SKM-1 treated with dmso at 0.1 percent for 144 hours (cell line): ENCODE results near the gene HOTAIR.

ENCODE experiments used
- DNase-seq: peaks from one replicate; lab custom pipeline; 2025; ENCODE audit not compliant: unreplicated experiment; lab: John Stamatoyannopoulos, UW

The HOTAIR gene

DNA sequence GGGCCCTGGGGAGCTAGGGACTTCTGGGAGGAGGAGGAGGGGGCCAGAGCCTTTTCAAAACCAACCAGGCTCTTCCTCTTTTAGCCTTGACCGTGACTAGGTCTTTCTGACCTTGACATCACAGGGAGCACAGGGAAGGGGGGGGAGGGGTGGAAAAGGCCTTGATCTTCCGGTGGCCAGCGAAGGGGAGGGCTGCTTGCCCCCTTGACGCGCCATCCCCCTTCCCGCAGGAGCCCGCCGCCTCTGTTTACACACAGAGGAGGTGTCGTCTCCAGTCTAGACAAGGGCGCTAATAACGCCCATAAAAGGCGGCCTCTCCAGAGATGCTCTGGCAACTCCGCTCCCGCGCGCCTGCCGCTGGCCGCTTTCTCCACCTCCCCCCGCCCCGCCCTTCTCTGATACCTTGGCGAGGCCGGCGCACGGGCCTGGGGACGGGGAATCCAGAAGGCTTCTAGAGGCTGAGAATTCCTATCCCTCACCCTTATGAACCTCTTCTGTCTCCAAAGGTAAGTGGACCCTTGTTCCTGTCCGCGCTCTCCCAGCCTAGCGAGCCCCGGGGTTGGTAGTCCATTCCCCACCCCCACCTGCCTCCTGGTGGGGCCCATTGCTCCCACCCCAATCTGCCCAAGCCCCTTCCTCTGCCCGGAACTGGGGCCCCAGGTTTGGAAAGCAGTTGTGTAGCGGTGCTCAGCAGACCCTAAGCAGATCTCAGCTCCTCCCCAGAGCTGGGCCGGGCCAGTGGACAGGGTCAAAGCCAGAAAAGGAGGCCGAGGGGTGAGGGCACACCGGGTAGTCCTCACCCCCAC, 24.9 kb downstream of the HOTAIR start:
- no peak for DNase-seq

DNA sequence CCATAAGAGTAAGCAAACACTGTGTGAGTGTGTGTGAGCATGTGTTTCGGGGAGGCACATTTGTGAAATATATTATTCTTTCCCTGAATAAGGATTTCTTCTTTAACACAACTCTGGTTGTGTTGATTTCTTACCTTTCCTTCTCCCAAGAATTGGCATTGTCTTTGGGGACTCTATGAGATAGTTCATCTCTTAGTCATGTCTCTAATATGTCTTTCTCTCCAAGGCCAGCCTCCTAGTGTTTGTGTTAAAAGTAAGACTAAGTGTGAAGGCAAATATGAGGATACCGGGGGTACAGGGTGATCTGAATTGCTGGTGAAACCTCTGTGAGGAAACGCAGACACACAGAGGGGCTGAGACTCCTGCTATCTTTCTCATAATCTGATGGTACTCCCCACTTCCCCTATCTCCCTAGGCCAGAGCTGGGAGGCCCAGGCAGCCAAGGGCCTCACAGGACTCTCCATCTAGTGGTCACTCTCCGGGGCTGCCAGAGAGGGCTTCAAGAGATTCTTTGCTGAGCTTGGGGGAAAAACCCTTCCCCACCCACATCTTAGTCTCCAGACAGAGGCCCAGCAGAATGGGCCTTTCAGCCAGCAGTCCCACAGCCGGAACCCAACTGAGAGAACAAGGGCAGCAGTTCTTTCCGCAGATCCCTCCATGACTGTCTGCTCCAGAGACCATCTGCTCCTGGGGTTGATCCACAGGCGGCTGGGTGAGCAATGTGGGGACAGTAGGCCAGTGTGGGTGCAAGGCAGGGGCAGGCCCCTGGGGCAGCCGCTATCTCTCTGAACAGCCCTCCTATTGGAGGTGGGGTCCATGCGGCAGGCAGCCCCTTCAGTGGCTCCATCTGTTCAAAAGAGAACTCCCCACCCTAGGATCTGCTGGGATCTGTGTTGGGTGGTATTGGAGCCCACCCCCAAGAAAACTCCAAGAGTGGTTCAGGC, 25.8 kb downstream of the HOTAIR start:
- no peak for DNase-seq

DNA sequence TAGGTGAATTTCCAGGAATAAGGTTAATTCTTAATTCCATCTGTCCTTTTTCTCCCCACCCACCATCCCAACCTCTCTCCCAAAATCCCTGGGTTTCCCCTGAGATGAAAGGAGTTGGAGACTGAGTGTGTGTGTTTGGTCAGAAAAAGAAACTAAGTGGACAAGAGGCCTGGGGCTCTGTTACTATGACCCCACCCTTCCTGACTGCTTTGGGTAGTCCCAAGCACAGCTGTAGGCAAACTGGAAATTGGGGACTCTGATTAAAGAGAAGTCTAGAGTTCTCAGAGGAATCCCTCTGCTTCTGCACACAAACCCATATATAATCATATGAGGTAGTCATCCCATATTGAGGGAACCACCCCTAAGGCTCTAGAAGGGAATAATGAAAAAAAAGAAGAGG, 27.0 kb downstream of the HOTAIR start:
- no peak for DNase-seq

DNA sequence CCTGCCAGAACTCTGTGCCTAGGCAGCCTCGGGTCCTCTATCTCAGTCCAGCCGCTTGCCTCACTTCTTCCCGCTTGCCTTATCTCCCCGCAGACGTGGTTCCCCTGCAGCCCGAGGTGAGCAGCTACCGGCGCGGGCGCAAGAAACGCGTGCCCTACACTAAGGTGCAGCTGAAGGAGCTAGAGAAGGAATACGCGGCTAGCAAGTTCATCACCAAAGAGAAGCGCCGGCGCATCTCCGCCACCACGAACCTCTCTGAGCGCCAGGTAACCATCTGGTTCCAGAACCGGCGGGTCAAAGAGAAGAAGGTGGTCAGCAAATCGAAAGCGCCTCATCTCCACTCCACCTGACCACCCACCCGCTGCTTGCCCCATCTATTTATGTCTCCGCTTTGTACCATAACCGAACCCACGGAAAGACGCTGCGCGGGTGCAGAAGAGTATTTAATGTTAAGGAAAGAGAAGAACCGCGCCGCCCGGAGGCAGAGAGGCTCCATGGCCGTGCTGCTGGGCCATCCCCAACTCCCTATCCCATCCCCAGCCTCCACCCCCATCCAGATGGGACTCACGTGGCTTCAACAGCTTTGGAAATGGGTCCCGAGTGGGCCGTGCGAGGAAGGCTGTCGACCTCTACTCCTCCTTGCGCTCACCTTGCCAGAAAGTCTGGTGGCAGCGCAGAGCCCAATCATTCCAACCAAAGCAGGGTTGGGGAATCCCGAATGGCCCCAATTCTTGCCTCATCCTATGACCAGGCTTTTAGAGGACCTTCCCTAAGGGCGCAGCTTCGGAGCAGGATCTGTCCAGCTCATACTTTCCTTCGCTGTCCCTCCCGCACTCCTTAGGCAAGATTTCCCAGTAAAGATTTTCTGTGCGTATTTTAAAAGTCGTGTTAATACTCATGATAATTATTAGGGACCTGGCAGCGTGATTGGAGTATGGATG, 29.6 kb downstream of the HOTAIR start:
- DNase-seq, result no peak

DNA sequence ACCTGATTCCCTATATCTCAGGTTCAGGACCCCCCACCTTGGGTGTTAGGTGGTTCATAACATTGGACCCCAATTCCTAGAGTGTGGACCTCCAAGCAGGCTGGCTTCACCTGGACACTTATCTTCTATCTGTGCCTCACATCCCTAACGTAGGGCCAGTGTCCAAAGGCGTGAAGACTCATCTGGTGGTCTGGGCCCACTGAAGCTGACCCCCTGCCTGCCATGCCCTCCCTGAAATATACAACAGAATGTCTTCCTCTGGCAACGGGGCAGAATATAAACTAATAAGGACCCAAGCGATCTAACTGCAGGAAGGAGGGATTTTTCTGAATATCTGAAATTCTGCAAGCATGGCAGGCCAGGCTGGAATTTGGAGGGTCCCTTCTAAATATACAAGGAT, 30.5 kb downstream of the HOTAIR start:
- DNase-seq, result no peak

DNA sequence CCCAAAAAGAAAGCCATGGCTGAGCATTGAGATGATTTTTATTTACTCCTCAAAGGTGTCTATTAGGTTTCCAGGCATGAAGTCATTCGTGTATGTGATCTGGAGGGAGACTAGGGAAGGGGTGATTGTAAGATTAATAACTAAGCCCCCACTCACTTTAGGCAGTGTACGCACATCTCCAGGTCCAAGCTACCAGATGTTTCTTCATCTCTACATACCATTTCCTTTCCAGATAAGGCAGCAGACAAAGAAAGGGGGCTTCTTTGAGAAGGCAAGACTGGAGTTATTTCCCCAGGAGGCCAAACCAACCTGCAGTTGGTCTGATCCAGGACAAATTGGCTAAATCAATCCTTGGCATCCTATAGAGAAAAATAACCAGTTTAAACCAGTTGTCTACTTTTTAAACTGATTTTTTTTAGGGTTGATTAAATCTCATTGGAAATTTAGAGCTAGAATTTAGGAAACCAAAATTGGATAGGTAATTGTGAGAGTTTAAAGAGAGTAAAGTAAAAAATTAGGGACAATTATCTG, 32.2 kb downstream of the HOTAIR start:
- DNase-seq, result no peak

DNA sequence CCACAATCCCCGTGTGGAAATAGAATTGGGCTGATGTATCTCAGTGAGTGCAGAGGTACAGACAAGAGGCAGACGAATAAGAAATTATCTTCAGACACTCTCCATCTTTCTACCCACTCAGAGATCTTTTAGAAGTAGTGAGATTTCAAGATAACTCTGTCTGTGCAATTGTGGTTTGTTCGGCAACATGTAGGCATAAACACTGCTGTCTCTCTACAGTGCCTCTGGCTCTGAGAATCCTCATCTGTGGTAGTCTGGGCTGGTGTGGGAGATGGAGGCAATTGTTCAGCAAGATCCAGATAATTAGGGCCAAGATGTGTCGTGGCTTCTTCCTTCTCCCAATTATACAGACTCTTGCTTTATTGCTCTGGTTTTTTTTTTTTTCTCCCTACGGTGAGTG, 33.0 kb downstream of the HOTAIR start:
- DNase-seq, result no peak

DNA sequence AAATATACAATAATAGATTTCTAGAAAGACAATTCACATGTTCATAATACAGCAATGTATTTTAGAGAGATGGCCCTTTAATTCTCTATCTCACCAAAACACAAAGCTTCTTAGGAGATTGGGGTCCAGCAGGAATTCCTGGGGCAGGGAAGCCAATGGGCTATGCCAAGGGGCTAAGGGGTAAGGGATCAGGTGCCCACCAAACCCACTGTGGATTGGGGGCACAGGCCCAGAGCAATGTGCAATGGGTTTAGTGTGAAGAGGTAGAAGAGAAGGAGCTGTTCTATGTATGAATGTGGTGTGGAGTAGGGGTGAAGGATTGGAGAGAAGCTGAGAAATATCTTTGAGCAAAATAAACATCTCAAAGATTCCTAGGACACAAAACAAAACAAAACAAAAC, 33.6 kb downstream of the HOTAIR start:
- no peak for DNase-seq

DNA sequence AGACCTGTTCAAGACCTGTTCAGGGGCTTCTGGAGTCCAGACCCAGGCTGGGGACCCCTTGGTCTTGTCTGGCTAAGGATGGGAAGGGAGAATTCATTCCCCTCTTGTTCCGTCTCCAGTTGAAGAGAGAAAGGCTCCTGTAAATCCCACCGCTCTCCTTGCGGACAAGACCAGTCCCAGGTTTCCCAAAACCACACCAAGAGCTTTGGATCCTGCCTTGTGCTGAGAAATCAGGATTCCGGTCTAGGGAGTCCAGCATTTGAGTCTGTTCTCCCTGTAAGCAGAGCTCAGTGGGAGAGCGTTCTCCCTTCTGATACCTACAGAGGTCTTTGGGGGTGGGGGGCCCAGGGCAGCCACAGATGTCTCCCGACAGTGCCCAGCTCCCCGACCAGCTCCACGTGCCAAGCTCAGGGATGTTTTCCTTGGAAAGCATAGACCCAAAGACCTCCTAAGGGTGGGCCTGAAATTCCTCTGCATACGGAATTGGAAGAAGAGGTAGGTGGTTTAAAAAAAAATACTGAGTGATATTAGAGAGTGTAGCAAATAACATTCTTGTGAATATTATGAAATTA, 34.2 kb downstream of the HOTAIR start:
- DNase-seq, result no peak

DNA sequence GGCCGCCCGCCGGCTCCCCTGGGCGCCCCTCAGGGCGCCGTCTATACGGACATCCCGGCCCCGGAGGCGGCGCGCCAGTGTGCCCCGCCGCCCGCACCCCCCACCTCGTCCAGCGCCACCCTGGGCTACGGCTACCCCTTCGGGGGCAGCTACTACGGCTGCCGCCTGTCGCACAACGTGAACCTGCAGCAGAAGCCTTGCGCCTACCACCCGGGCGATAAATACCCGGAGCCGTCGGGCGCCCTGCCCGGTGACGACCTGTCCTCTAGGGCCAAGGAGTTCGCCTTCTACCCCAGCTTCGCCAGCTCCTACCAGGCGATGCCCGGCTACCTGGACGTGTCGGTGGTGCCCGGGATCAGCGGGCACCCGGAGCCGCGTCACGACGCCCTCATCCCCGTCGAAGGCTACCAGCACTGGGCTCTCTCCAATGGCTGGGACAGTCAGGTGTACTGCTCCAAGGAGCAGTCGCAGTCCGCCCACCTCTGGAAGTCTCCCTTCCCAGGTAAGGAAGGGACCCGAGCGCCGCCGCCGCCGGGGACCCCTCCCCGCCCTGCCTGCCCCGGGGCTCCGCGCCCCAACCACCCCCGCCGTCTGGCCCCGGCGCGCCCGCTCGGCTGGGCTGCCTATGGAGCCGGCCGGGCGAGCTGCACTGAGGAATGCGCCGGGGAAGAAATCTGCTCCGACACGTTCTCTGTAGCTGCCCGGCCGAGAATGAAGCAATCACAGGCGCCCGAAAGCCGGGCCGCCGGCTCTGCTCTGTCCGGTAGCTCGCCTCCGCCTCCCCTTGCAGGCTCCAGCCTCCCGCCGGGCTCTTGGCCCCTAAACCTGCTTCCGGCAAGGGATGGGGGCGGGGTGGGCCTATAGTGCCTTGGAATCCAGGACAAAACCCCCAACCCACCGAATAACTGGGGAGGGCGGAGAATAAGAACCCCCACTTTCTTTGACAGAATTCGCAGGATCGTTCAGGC, 35.3 kb downstream of the HOTAIR start:
- DNase-seq, result no peak

DNA sequence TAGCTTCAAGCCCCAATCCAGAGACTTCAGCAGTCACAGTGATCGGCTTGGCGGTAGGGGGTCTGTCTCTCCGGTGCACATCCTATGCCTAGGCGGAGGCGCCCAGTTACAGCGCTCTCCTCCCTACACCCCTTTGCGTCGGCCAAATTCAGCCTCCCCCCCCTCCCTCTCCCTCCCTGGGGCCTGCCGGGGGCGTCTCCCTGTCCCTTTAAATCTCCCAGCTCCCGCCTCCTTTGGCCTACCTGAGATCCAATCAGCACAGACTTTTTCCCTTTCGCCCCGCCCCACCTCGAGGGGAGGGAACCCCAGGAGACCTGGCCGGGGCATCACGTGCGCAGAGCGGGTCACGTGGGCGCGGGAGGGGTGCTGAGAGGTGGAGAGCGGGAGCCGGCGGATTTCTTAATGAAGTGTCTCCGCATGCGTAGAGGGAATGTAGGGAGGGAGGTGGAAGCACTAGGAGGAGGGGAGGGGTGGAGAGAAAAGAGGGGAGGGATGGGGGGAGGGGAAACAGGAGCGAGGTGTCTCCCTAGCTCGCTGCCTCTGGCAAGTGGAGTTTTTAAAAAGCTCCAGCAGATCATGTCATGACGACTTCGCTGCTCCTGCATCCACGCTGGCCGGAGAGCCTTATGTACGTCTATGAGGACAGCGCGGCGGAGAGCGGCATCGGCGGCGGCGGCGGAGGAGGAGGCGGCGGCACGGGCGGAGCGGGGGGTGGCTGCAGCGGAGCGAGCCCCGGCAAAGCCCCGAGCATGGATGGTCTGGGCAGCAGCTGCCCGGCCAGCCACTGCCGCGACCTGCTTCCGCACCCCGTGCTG, 36.2 kb downstream of the HOTAIR start, which contains the start of gene HOXC13:
Gene HOXC13 (plus strand): TSS at position 506 of the 815 bp plus-strand sequence. CDS start 76 bp downstream, at position 582.
- no peak for DNase-seq

DNA sequence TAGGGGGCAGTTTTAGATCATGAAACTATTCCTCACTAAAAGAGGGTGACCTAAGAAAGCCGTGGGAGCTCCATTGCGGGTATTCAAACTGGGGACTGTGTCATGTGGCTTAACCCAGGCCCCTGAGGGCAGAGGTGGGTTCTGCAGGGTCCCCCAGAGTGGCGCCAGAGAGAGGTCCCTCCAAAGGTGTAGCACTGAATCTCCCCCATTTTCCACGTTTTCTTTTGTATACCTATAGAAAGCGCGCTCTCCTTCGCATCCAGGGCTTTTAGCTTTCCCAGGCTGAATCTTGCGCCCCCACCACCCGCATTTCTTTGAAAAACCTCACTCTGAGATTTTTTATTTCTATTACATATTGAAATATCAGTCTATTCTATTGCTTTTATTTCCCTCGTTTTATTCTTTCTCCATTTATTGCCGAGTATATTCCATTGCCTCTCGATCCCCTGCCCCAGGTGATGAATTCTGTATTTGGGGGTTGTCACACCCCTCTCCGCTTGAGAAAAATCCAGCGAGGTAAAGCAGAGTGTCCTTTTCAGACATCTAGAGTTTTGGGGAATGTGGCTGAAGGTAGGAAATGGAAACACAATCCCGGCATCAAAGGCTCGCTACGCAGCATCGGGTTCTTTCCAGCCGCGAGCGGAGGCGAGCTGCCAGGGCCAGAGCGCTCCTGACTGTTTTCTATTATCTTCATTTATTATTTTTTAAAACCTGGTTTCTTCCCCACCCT, 37.0 kb downstream of the HOTAIR start:
- no peak for DNase-seq

DNA sequence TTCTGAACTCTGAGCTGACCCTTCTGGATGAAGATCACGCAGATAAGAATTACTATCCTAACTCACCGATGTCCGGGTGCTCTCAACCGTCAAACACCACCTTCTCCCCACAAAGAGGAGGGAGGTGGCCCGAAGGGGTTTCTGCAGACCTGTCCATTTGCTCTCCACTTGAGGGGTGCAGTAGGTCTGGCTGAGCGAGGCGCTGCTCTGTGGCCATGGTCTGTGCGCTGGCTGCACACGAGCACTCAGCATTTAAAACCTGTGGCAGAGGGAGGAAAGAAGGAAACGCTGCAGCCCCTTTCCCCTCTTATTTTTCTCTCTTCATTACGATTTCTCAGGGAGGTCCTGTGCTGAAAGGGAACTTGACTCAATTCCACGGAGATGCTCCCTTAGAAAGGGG, 37.7 kb downstream of the HOTAIR start:
- DNase-seq, result no peak

DNA sequence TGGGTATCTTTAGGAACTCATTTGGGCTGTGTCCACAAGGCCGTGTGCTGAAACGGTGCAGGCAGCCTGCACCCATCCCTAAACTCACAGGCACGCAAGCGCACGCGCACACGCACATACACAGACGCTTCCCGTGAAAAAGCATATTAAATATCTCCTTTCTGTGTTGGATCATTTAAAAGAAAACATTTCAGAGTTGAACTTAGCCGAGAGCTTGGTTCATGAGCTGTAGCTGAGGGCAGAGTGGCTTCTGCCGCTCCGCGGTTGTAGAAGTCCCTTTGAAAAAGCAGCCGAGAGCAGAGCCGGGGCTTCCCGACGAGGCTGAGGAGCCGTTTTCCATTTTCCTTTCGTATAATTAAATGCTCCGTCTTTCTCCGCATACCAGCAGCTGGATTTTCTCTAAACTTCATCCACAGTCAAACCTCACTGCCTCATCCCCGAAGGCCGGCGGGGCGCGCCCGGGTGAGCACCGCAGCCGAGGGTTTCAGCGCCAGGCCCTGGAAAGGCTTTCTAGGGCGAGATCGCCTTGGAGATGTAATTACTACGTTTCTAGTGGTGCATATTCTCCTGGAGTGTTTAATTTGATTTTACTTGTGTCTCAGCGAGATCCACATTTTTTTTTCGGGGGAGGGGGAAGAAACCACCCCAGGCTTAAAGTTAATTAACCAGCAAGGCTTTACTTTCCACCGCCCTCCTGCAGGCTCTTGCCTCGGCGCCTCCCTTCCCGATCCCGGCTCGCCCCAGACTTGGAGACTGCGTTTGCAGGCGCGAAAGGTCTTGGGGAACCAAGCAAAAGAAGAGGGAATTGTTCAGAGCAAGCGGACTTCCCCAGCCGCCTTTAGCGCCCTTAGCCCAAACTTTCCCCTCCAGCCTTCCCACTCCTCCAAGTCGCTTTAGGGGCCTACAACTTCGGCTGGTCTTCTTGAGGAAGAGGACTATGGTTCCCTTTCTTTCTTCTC, 39.1 kb downstream of the HOTAIR start:
- no peak for DNase-seq

DNA sequence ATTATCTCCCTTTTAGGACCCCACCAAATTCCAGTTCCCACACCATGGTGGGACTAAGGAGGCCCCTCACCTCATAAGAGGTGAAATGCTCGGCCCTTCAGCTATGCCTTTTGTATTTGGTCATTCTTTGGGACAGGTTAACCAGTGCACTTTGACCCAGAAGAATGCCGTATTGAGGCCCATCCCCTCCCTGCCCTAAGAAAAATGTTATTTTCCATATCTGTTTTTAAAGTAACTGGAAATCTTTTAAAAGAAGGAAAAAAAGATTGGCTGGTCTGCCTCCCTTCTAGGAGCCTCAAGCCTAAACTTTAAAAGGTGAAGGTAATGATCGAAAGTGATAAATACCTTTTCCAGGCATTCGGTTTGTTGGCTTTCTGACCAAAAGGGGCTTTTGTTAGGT, 41.8 kb downstream of the HOTAIR start:
- no peak for DNase-seq

DNA sequence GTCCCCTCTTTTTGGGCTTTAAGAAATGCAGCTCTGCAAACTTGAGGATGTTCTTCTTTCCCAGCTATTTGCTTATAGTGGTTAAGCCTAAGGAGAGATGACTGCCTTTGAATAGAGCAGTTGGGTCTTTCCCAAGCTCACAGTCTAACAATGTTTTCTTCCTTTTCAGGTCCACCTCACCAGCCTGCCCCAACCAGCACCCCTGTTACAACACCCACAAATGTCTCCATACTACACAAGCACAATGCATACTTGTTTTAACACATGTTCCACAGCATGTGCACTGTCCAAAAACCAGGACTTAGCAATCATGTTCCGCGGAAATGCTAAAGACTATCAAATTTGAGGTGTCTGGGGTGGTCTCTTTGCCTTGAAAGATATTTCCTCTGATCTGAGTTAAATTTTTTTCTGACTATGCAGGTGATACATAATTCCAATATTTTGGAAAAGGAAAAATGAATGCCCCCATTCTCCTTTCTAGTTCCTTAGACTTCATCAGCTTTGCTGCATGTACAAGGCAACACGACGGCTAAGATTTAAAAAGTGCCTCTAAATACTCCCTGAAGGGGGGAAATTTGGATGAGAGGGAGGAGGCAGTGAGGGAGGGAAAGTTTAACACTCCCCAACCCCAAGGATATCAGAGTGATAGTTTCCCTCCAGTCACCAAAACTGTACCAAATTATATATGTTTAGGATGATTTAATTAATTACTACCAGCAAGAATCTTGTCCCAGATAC, 42.7 kb downstream of the HOTAIR start:
- DNase-seq, result no peak
